ENCODE data around the gene MAP3K10.

MAP3K10 gene

DNA sequence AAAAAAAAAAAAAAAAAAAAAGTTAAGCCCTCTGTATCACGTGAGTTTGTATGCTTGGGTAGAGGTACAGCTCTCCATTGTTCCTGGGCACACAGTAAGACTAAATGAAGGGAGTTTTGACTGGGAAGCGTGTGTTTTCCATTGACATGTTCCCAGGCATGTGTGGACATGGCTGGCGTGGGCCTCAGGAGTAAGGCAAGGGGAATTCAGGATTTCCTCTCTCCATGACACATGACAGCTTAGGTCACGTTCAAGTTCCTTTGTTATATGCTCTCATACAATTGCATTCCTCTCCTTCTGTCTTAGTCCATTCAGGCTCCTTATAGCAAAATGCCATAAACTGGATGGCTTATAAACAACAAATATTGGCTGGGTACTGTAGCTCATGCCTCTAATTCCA, 17.1 kb upstream of the MAP3K10 start:
- TF ChIP-seq CTCF (IDR thresholded peaks at IDR 0.05; ENCODE audit: low read depth, low read length), result no peak
- no peak for TF ChIP-seq MAX (IDR thresholded peaks at IDR 0.05; ENCODE audit: low read depth, low read length)
- TF ChIP-seq MYC (IDR thresholded peaks at IDR 0.05; ENCODE audit: low read depth, low read length), result no peak
- TF ChIP-seq POLR2A (IDR thresholded peaks at IDR 0.05; ENCODE audit: extremely low read depth, insufficient read length), result no peak
- H3K4me3 ChIP-seq (ENCODE audit: low read depth, low read length), result no peak overlapping the region
- no peak for DNase-seq (ENCODE audit: low read depth)

DNA sequence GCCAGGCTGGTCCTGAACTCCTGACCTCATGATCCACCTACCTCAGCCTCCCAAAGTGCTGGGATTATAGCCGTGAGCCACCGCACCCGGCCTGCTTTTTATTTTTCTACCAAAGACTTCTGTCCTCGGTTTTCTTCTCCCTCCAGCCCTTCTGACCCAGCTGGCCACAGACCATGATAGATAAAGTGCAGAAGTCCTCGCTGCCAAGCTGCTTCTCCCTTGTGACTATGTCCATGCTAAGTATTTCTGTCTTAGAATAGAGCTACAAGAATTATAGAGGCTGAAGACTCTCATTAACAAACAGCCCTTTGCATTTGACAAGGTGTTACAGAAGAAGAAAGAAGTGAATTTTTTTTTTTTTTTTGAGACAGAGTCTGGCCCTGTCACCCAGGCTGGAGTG, 15.4 kb upstream of the MAP3K10 start:
- no peak overlapping the region for H3K4me3 ChIP-seq (ENCODE audit: low read depth, low read length)
- no peak for DNase-seq (ENCODE audit: low read depth)
- TF ChIP-seq CTCF (IDR thresholded peaks at IDR 0.05; ENCODE audit: low read depth, low read length) (no peak), MAX (IDR thresholded peaks at IDR 0.05; ENCODE audit: low read depth, low read length) (no peak), POLR2A (IDR thresholded peaks at IDR 0.05; ENCODE audit: extremely low read depth, insufficient read length) (no peak), MYC (IDR thresholded peaks at IDR 0.05; ENCODE audit: low read depth, low read length) (no peak)

GRCh38 chr19:40177286-40178070, 13.7 kb upstream of the MAP3K10 start:
- no peak for TF ChIP-seq MYC (IDR thresholded peaks at IDR 0.05; ENCODE audit: low read depth, low read length)
- no peak for TF ChIP-seq POLR2A (IDR thresholded peaks at IDR 0.05; ENCODE audit: extremely low read depth, insufficient read length)
- no peak for TF ChIP-seq MAX (IDR thresholded peaks at IDR 0.05; ENCODE audit: low read depth, low read length)
- TF ChIP-seq CTCF (IDR thresholded peaks at IDR 0.05; ENCODE audit: low read depth, low read length), result no peak
- no peak overlapping the region for H3K4me3 ChIP-seq (ENCODE audit: low read depth, low read length)
- no peak for DNase-seq (ENCODE audit: low read depth)

- no peak for TF ChIP-seq POLR2A (IDR thresholded peaks at IDR 0.05; ENCODE audit: extremely low read depth, insufficient read length)
- no peak for TF ChIP-seq CTCF (IDR thresholded peaks at IDR 0.05; ENCODE audit: low read depth, low read length)
- TF ChIP-seq MAX (IDR thresholded peaks at IDR 0.05; ENCODE audit: low read depth, low read length), result no peak
- TF ChIP-seq MYC (IDR thresholded peaks at IDR 0.05; ENCODE audit: low read depth, low read length), result no peak
- DNase-seq (ENCODE audit: low read depth), result no peak
- H3K4me3 ChIP-seq (ENCODE audit: low read depth, low read length), result no peak overlapping the region
Measured at GRCh38 chr19:40178756-40179155, 12.5 kb upstream of the MAP3K10 start.

GRCh38 chr19:40184273-40184672, 7.0 kb upstream of the MAP3K10 start:
- TF ChIP-seq MAX (IDR thresholded peaks at IDR 0.05; ENCODE audit: low read depth, low read length) (no peak), POLR2A (IDR thresholded peaks at IDR 0.05; ENCODE audit: extremely low read depth, insufficient read length) (no peak), MYC (IDR thresholded peaks at IDR 0.05; ENCODE audit: low read depth, low read length) (no peak), CTCF (IDR thresholded peaks at IDR 0.05; ENCODE audit: low read depth, low read length) (no peak)
- H3K4me3 ChIP-seq (ENCODE audit: low read depth, low read length), result no peak overlapping the region
- DNase-seq (ENCODE audit: low read depth), result no peak

Measured in NB4 (cell line).